Effector CD4-positive, alpha-beta T cell (primary cell): Measurements from ENCODE around the gene SOS1.
"Not testable (repeated sequence)": the region's sequence is repeated elsewhere in the genome, so short reads cannot be mapped to it uniquely, and the experiment has no call there.

ENCODE experiments used
- DNase-seq: peaks from one replicate; pipeline ENCODE4 v3.0.0-alpha.2; 2020

The SOS1 gene

DNA sequence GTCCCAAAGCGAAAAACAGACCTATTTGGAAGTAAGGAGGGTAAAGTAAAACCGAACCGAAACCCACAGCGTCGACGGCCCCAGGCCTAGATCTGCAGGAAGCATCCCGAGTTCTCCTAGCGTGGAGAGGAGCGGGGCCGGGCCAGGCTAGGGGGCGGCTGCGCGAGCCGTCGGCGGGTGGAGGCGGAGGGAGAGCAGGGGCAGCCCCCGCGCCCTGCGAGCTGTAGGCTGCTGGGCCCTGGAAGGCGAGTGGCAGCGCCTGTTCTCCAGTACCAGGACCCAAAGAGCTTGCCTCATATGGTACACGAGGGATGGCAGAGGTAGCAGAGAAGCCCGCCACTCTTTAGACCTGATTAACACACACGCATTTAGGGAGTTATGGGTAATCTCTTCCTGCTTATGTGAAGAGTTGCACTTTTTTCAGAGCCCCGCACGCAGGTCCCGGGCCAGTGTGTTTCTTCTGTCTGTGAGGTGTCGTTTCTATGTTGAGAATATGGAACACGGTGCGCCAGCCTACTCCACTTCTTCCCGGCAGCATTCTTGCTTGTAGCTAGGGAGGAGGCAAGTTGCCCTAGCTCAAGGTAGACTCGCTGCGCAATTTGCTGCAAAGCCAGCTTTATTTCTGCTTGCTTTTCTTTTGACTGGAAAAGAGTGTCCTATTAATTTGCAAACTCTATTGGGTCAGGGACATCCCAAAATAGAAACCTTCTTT is 160.1 kb downstream of the SOS1 start:
- no peak for DNase-seq

- DNase-seq = peak; percentile 25
Measured at GRCh38 chr2:38959938-38960608, 160.8 kb downstream of the SOS1 start.

- no peak for DNase-seq
Measured at GRCh38 chr2:38959466-38959865, 161.4 kb downstream of the SOS1 start.

DNA sequence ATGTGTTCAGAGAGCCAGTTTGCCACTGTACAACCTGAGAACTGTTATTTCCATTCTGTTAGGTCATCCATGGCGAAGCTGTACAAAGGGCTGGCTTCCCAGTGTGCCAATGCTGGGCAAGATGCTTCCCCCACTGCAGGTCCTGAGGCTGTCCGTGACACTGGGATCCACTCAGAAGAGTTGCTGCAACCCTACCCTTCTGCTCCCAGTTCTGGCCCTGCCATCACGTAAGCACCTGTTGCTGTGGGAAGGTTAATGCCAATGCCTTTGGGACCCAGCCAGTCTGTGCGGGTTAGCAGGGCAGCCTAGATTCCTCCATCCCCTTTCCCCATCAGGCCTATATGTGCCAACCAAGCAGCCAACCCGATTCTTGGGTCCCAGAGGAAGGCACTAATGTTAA is 162.9 kb downstream of the SOS1 start:
- no peak for DNase-seq

- no peak for DNase-seq
Measured at GRCh38 chr2:38951766-38952165, 169.1 kb downstream of the SOS1 start.

DNA sequence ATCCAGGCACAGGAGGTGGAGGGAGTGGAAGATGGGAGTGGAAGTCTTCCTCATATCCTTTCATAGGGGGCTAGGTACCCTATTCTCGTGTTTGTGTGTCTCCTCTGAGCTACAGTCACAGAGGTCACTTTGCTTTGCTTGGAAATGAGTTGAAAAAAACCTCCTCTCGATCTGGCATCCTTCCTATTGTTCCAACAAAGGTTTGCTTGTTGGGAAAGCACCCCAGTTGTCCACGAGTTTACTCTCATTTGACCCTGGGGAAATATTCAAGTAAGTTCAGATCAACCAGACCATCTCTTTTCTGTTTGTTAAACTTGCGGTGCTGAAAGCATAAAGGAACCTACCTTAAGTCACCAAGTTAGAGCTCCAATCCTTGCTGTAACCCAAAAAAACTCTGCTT is 171.9 kb downstream of the SOS1 start:
- no peak for DNase-seq

GRCh38 chr2:38948387-38948882 is 172.4 kb downstream of the SOS1 start:
- no peak for DNase-seq

DNA sequence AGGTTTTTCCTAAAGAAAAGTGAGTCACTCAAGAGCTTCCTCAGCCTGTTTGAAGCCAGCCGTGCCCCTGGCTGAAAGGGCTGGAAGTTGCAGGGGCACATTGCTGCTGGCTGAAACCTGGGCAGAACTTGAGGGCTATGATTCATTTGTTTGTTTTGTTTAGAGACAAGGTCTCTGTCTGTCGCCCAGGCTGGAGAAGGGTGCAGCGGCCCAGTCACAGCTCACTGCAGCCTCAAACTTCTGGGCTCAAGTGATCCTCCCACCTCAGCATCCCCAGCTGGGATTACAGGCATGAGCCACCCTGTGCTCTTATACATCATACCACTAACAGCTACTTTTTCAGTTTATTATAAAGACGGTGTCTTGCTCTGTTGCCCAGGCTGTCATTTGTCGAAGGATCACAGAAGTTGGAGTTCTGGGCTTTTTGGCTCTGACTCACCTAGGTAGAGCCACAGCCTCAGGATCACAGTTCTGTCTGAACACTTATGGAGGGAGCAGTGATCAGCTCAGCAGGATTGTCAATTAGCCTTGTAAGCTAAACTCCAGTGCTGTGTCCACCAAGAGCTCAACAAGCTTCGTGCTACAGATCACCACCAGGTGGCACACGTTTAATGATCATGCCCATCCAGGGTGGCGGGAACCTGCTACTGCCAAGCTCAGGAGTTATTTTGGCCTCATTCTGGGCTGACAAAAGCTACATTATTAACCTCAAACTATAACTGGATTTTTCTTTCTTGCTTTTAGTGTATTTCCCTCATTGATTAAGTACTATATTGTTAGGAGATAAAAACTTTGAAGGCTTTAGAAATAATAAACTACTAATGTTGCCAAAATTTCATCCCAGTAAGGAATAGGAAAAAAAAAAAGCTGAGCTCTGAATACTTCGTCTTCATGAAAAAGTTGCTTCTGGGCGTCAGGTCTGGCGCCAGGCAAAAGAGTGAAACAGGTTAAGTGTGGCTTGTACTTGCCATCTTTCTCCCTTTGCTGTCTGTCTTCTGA is 173.3 kb downstream of the SOS1 start:
- peak; percentile 44 for DNase-seq

- DNase-seq = no peak
Measured at GRCh38 chr2:38945911-38946310, 174.9 kb downstream of the SOS1 start.

- no peak for DNase-seq
Measured at GRCh38 chr2:38945372-38945771, 175.5 kb downstream of the SOS1 start.

- no peak for DNase-seq
Measured at GRCh38 chr2:38943784-38944183, 177.1 kb downstream of the SOS1 start.

DNA sequence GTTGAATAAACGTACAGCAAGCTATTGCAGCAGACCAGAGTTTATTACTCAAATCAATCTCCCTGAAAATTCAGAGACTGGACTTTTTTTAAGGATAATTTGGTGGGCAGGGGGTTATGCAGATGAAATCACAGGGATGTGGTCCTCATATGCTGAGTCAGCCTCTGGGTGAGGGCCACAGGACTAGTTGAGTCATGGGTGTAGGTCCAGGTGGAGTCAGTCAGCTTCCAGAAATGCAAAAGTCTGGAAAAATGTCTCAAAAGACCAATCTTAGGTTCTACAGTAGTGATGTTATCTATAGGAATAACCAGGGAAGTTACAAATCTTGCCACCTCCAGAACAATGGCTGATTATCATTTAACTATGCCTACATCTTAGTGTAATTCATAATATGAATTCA is 180.1 kb downstream of the SOS1 start:
- no peak for DNase-seq

DNA sequence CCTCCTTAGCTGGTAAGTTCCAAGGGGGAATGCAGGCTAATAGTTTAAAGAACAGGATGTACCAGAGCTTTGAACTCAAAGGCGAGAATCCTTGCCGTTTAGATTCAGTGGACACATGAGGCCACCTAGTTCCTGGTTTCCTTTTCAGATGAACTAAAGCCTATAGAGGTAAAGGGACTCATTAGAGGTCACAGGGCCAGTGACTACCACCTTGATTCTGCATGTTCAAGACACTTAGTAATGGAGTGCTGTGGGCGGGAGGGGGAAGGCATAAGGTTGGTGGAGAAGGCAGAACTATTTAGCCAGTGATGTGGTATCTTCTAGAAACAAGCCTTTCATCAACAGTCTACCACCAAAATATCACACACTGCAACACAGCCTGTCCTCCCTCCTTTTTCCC is 183.3 kb downstream of the SOS1 start:
- no peak for DNase-seq

DNA sequence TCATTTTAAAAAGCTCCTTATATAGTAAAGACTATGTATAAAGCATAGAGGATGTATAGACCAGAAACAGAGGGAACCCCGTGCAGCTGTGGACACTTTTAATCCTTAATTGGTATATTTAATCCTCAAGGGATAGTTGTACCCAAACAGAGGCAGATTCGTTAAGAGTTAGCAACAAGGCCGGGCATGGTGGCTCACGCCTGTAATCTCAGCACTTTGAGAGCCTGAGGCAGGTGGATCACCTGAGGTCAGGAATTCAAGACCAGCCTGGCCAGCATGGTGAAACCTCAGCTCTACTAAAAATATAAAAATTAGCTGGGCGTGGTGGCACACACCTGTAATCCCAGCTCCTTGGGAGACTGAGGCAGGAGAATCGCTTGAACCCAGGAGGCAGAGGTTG is 184.3 kb downstream of the SOS1 start:
- not testable (repeated sequence) for DNase-seq

DNA sequence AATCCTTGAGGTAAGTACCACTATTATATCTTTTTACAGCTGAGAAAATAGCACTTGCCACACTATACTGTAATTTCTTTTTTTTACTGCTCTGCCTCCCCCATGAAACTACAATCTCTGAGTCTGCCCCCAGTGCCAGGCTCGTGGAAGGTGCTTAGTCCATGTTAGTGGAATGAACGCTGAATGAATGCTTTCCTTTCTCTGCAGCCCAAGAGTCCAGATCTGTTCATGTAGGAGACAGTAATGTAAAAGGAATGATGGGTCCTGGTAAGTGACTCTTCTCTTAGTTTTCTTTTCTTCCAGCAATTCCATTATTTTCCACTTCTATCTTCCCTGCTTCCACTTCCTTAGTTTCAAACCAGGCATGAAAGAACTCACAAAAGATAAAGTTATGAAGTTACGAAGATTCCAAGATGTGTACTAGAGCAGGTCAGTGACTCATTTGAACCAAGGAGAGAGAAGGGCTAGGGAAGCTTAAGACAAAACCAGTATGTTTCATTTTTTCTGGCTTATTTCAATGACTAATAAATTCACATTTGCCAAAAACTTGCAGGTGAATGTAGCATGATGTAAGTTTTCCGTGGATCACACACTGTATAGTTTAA is 185.2 kb downstream of the SOS1 start:
- no peak for DNase-seq

GRCh38 chr2:38934742-38935141 is 186.1 kb downstream of the SOS1 start:
- DNase-seq = no peak

GRCh38 chr2:38933653-38934052 is 187.2 kb downstream of the SOS1 start:
- no peak for DNase-seq

GRCh38 chr2:38932586-38932985 is 188.3 kb downstream of the SOS1 start:
- no peak for DNase-seq
